ENCODE measurements around the gene FNDC5. TPM values are rescaled to one million over a fixed set of nuclear protein-coding genes. Genes with fewer than 3 reads are reported as not detected.

Gene FNDC5
- total RNA-seq, 1 donor from 2014 or later, result 743 TPM

DNA sequence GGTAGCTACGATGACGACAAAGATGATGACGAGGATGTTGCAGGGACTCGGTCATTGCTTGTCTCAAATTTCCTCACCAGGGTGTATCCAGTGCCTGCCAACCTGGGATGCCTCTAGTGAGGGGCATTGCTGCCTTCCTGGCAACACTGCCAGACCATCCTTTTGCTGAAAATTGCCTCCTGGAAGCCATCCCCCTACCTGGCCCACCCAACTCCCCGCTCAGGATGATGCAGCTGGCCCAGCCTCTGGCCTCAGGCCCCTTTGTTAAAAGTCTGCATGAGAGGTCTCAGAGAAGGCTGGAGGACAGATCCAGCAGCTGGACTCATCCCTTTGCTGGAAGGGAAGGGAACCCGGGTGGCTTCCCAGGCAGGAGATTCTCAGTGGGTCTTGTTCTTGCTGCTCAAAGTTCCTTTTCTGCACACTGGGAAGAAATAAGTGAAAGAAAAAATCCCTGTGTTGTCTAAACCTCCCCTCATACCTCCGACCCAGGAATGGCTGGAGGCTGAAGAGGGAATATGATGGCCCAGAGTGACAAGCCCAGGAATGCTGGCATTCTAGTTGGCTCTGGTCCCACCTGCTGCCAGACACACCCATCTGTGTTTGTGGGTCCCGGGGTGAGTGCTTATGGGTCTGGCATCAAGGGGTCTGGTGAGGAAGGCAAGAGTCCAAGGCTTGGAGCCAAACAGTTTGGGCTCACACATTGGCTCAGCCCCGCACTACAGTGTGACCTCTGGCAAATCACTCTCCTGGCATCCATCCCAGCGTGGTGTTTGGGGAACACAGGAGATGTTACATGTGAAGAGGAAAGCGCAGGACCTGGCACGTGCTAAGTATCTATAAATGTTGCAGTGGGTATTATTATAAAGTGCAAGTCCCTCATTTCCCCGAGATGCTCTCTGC lies 6.7 kb upstream of the FNDC5 start:
- Mint-ChIP-seq H3K4me1 (ENCODE audit: low read depth, unreplicated experiment) (peaks cover 38% of the 10 kb centered on the region), H3K27me3 (ENCODE audit: unreplicated experiment) (peaks cover 9% of the 10 kb centered on the region), H3K27ac (ENCODE audit: unreplicated experiment) (peak overlapping the region; percentile 76), H3K4me3 (ENCODE audit: unreplicated experiment) (no peak overlapping the region), H3K36me3 (ENCODE audit: unreplicated experiment) (no peaks in the 10 kb centered on the region), H3K9me3 (ENCODE audit: unreplicated experiment) (peaks cover 7% of the 10 kb centered on the region)
- TF ChIP-seq, protein P1, sequence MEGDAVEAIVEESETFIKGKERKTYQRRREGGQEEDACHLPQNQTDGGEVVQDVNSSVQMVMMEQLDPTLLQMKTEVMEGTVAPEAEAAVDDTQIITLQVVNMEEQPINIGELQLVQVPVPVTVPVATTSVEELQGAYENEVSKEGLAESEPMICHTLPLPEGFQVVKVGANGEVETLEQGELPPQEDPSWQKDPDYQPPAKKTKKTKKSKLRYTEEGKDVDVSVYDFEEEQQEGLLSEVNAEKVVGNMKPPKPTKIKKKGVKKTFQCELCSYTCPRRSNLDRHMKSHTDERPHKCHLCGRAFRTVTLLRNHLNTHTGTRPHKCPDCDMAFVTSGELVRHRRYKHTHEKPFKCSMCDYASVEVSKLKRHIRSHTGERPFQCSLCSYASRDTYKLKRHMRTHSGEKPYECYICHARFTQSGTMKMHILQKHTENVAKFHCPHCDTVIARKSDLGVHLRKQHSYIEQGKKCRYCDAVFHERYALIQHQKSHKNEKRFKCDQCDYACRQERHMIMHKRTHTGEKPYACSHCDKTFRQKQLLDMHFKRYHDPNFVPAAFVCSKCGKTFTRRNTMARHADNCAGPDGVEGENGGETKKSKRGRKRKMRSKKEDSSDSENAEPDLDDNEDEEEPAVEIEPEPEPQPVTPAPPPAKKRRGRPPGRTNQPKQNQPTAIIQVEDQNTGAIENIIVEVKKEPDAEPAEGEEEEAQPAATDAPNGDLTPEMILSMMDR (IDR thresholded peaks at IDR 0.05; ENCODE audit: partially characterized antibody, unreplicated experiment), result no peak
- DNase-seq, result no peak

DNA sequence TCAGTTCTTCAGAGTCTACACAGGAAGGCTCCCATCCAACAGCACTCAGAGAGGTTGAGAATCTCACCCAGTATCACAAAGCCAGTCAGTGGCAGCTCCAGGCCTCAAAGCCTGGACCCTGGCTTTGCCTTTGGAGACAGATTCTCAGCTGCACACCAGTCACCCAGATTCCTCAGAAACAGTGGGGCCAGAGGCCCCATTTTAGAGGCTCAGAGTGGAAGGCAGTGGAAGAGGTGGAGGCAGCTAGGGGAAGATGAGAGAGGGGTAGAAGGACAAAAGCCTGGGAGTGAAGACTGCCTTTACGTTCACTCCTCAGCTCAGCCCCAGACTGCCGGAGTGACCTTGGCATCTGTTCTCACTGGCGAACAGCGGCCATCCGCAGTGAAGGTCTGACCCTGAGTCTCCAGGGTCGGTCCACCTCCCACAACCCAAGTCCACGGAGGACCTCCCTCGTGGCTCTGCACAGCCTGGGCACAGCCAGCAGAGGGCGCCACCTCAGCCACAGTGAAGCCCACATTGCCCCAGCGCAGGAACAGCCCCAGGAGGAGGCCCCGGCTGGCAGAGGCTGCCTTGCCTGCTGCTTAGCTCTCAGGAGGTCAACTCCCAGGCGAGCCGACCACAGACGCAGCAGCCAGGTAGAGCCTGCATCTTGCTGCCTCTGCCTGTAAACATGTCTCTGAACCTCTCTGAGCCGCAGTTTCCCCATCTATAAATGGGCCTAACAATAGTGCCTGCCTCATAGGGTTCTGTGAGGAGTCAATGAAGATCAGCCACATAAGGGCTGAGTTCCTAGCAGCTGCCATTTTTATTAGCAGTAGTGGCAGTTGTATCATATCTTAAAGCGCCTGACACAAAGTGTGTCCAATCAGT lies 5.9 kb upstream of the FNDC5 start:
- Mint-ChIP-seq H3K9me3 (ENCODE audit: unreplicated experiment) (peaks cover 11% of the 10 kb centered on the region), H3K36me3 (ENCODE audit: unreplicated experiment) (no peaks in the 10 kb centered on the region), H3K27ac (ENCODE audit: unreplicated experiment) (peak overlapping the region; percentile 62), H3K27me3 (ENCODE audit: unreplicated experiment) (peaks cover 5% of the 10 kb centered on the region), H3K4me3 (ENCODE audit: unreplicated experiment) (peak overlapping the region; percentile 34), H3K4me1 (ENCODE audit: low read depth, unreplicated experiment) (peaks cover 33% of the 10 kb centered on the region)
- TF ChIP-seq, protein P1 (IDR thresholded peaks at IDR 0.05; ENCODE audit: partially characterized antibody, unreplicated experiment), result peak; percentile 97
- peak; percentile 84 for DNase-seq

DNA sequence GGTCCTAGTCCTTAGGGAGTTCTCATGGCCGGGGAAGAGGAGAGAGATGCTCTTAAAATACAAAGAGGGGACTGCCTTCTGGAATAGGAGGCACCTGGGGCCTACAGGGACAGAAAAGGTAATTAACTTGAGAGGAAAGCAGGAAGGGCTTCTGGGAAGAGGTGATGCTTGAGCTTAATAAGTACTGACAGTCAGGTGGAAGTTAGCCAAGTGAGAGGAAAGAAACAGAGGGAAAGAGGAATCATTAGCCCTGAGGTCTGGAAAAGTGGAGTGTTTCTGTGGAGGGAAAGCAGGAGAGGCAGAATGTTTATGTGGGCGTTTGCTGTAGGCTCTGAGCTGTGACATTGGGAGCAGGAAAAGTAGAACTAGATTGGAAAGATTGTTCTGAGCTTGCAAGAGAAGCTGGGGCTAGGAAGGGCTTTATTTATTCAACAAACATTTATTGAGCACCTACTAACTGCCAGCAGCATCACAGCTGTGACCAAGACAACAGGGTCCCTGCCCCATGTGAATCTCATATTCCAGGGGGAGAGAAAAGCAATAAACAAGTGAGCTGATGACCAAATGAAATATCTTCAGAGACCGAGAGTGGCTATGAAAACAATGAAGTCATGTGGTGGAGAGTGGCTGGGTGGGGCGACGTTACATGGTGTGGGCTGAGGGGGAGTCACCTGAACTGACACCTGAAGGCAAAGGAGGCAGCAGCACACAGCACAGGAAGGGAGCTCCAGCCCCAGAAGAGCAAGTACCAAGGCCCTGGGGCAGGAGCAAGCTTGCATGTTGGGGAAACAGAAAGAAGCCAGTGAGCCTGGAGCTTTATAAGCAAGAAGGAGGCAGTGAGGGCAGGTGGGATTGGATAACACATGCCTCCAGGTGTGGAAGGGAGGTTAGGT lies 4.4 kb upstream of the FNDC5 start:
- Mint-ChIP-seq H3K4me3 (ENCODE audit: unreplicated experiment) (peak overlapping the region; percentile 35), H3K27ac (ENCODE audit: unreplicated experiment) (peak overlapping the region; percentile 72), H3K36me3 (ENCODE audit: unreplicated experiment) (no peaks in the 10 kb centered on the region), H3K4me1 (ENCODE audit: low read depth, unreplicated experiment) (peaks cover 27% of the 10 kb centered on the region), H3K9me3 (ENCODE audit: unreplicated experiment) (peaks cover 13% of the 10 kb centered on the region), H3K27me3 (ENCODE audit: unreplicated experiment) (peaks cover 7% of the 10 kb centered on the region)
- no peak for DNase-seq
- TF ChIP-seq, protein P1 (IDR thresholded peaks at IDR 0.05; ENCODE audit: partially characterized antibody, unreplicated experiment), result no peak

DNA sequence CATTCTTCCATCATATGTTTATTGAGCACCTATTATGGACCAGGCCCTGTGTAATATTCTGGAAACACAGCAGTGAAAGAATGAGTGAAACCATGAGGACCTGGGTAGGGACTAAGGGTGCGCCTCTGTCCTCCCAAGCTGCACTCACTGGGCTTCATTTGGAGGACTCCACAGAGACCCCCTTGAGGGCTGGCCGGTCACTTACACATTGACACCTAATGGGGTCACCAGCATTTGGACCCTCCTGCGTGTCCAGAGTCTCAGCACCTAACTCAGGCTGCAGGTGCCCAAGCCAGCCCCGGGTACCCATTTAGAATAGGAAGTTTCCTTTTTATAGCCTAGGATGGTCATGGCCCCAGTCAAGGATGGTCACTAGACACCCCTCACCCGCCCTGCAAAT lies 2.8 kb upstream of the FNDC5 start:
- H3K27ac Mint-ChIP-seq (ENCODE audit: unreplicated experiment), result no peak overlapping the region
- DNase-seq, result no peak

More for the DNA sequence above, 2.8 kb upstream of the FNDC5 start:
- Mint-ChIP-seq H3K27me3 (ENCODE audit: unreplicated experiment) (peaks cover 16% of the 10 kb centered on the region), H3K9me3 (ENCODE audit: unreplicated experiment) (peaks cover 25% of the 10 kb centered on the region), H3K4me3 (ENCODE audit: unreplicated experiment) (no peak overlapping the region), H3K36me3 (ENCODE audit: unreplicated experiment) (peaks cover 4% of the 10 kb centered on the region), H3K4me1 (ENCODE audit: low read depth, unreplicated experiment) (peaks cover 38% of the 10 kb centered on the region)
- TF ChIP-seq, protein P1 (IDR thresholded peaks at IDR 0.05; ENCODE audit: partially characterized antibody, unreplicated experiment), result no peak

Measured in glutamatergic neuron (in vitro differentiated cells).